ENCODE data around the gene ALDH1A2. TPM values are rescaled to one million over a fixed set of nuclear protein-coding genes. Genes with fewer than 3 reads are reported as not detected.
A peak's percentile ranks its signal among the peaks of the same experiment; 100 is the strongest.

The ALDH1A2 gene
- total RNA-seq, 1 donor from 2014 or later, result 30.8 TPM

DNA sequence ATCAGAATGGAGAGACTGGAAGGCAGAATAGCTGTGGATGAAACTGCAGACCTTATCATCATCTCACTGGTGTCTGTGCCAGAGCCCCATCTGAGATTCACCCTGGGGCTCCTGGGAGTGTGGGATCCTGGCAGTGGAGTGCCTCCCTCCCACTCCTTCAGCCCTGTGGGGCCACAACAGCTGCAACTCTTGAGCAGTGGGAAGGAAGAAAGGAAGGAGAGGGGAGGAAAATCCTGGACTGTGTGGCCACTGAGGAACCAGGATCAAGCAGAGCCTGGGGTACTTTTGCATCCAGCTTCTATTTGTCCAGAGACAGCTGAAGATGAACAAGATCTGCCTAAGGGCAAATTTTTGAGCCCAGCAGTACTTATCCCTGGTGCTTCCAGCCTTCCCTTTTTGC lies 13.1 kb upstream of the ALDH1A2 start:
- H3K36me3 ChIP-seq, result no peaks in the 10 kb centered on the region
- no peak overlapping the region for H3K4me3 ChIP-seq
- no peak overlapping the region for H3K9ac ChIP-seq
- H3K4me2 ChIP-seq, result no peak overlapping the region
- H3K9me3 Mint-ChIP-seq, result no peaks in the 10 kb centered on the region
- H3K27ac Mint-ChIP-seq, result no peak overlapping the region
- H3K79me2 ChIP-seq (ENCODE audit: low read depth), result no peaks in the 10 kb centered on the region
- no peak overlapping the region for H3K27ac ChIP-seq
- no peaks in the 10 kb centered on the region for H3F3A ChIP-seq (ENCODE audit: low read depth)
- H3K4me1 Mint-ChIP-seq, result no peaks in the 10 kb centered on the region
- no peaks in the 10 kb centered on the region for H3K36me3 Mint-ChIP-seq
- no peak overlapping the region for H2AFZ ChIP-seq (replicated peaks)
- H4K20me1 ChIP-seq (ENCODE audit: low read depth), result no peaks in the 10 kb centered on the region
- H3K27me3 Mint-ChIP-seq (ENCODE audit: insufficient read depth, low read depth), result no peaks in the 10 kb centered on the region
- no peak for TF ChIP-seq EZH2phosphoT487 (IDR thresholded peaks at IDR 0.05)
- no peak for TF ChIP-seq EZH2 (IDR thresholded peaks at IDR 0.05)
- TF ChIP-seq, protein P1, sequence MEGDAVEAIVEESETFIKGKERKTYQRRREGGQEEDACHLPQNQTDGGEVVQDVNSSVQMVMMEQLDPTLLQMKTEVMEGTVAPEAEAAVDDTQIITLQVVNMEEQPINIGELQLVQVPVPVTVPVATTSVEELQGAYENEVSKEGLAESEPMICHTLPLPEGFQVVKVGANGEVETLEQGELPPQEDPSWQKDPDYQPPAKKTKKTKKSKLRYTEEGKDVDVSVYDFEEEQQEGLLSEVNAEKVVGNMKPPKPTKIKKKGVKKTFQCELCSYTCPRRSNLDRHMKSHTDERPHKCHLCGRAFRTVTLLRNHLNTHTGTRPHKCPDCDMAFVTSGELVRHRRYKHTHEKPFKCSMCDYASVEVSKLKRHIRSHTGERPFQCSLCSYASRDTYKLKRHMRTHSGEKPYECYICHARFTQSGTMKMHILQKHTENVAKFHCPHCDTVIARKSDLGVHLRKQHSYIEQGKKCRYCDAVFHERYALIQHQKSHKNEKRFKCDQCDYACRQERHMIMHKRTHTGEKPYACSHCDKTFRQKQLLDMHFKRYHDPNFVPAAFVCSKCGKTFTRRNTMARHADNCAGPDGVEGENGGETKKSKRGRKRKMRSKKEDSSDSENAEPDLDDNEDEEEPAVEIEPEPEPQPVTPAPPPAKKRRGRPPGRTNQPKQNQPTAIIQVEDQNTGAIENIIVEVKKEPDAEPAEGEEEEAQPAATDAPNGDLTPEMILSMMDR (IDR thresholded peaks at IDR 0.05), result no peak
- no peaks in the 10 kb centered on the region for H3K9me3 ChIP-seq (ENCODE audit: low read depth)
- DNase-seq (ENCODE audit: low spot score), result no peak
- H3K4me1 ChIP-seq, result no peaks in the 10 kb centered on the region
- H3K27me3 ChIP-seq, result no peaks in the 10 kb centered on the region
- H3K4me3 Mint-ChIP-seq, result no peak overlapping the region

DNA sequence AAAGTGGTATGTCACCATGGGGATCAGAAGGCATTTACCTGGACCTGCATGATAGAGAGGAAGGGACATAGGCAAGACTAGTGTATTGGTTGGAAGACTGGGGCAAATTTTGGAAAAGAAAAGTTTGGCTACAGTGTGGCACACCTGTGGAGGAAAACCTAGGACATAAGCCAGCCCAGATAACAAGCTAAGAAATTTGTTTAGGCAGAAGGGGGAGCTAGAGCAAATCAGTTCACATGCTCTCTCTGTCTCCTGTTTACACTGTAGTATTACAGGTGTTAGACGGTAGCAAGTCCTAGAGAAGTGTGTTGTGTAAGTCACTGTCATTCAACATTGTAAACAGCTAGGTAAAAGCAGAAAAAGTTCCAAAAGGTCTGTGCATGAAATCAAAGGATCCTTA lies 11.9 kb upstream of the ALDH1A2 start:
- Mint-ChIP-seq H3K9me3 (no peaks in the 10 kb centered on the region), H3K4me3 (no peak overlapping the region), H3K27ac (no peak overlapping the region), H3K4me1 (no peaks in the 10 kb centered on the region), H3K36me3 (no peaks in the 10 kb centered on the region), H3K27me3 (ENCODE audit: insufficient read depth, low read depth) (no peaks in the 10 kb centered on the region)
- no peak overlapping the region for H3K27ac ChIP-seq
- H2AFZ ChIP-seq (replicated peaks), result peak overlapping the region; percentile 71
- no peaks in the 10 kb centered on the region for H3K36me3 ChIP-seq
- H3K79me2 ChIP-seq (ENCODE audit: low read depth), result no peaks in the 10 kb centered on the region
- TF ChIP-seq EZH2 (IDR thresholded peaks at IDR 0.05), result no peak
- TF ChIP-seq, protein P1 (IDR thresholded peaks at IDR 0.05), result peak; percentile 56
- H3K27me3 ChIP-seq, result no peaks in the 10 kb centered on the region
- no peak overlapping the region for H3K9ac ChIP-seq
- H3K4me1 ChIP-seq, result no peaks in the 10 kb centered on the region
- H3K4me2 ChIP-seq, result no peak overlapping the region
- peak; percentile 37 for DNase-seq (ENCODE audit: low spot score)
- no peak overlapping the region for H3K4me3 ChIP-seq
- no peaks in the 10 kb centered on the region for H4K20me1 ChIP-seq (ENCODE audit: low read depth)
- H3F3A ChIP-seq (ENCODE audit: low read depth), result no peaks in the 10 kb centered on the region
- no peaks in the 10 kb centered on the region for H3K9me3 ChIP-seq (ENCODE audit: low read depth)

DNA sequence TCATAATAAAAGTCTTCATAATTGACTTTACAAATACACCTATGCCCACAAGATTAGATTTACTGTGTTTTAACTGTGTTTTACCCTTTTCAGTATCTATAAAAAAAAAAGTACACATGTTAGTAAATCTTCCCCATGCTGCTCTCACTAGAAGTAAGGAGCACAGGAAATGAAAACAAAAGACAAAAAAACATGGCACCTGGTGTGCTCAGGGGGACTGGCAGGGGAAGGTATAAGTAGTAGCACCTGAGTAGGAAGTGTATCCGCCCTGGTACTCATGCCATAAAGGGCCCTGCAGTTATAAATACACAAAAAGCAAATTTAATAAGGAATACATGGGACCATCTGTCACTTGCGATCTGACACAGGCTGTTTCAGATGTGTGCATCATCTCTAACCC lies 8.9 kb upstream of the ALDH1A2 start:
- Mint-ChIP-seq H3K27ac (no peak overlapping the region), H3K36me3 (no peaks in the 10 kb centered on the region), H3K27me3 (ENCODE audit: insufficient read depth, low read depth) (peaks cover 2% of the 10 kb centered on the region), H3K4me1 (no peaks in the 10 kb centered on the region), H3K4me3 (no peak overlapping the region), H3K9me3 (no peaks in the 10 kb centered on the region)
- Histone ChIP-seq H3K27me3 (no peaks in the 10 kb centered on the region), H3K27ac (no peak overlapping the region), H3K36me3 (no peaks in the 10 kb centered on the region), H3K4me1 (no peaks in the 10 kb centered on the region), H3K4me3 (no peak overlapping the region), H3F3A (ENCODE audit: low read depth) (no peaks in the 10 kb centered on the region), H3K9me3 (ENCODE audit: low read depth) (no peaks in the 10 kb centered on the region), H3K4me2 (no peak overlapping the region), H2AFZ (replicated peaks) (peak overlapping the region; percentile 30), H3K9ac (no peak overlapping the region), H3K79me2 (ENCODE audit: low read depth) (no peaks in the 10 kb centered on the region), H4K20me1 (ENCODE audit: low read depth) (no peaks in the 10 kb centered on the region)
- TF ChIP-seq, protein P1 (IDR thresholded peaks at IDR 0.05), result no peak
- no peak for TF ChIP-seq EZH2 (IDR thresholded peaks at IDR 0.05)
- TF ChIP-seq EZH2phosphoT487 (IDR thresholded peaks at IDR 0.05), result no peak
- DNase-seq (ENCODE audit: low spot score), result no peak
